Erythroblast (primary cell): Measurements from ENCODE around the gene PDHB.
"Not testable (repeated sequence)": the region's sequence is repeated elsewhere in the genome, so short reads cannot be mapped to it uniquely, and the experiment has no call there.

Experiments
- DNase-seq, 2 experiments: peaks; one replicate each; lab custom pipeline; 2025; lab: John Stamatoyannopoulos, UW
- GATA1 ChIP-seq: IDR thresholded peaks from 2 replicates; pipeline ENCODE4 v1.6.1; 2011; ENCODE audit warnings: low read depth, mild to moderate bottlenecking, control low read depth, low read length, moderate library complexity
- POLR2A ChIP-seq: IDR thresholded peaks from 2 replicates; pipeline ENCODE4 v1.6.1; 2011; ENCODE audit warnings: mild to moderate bottlenecking, low read length

PDHB gene

DNA sequence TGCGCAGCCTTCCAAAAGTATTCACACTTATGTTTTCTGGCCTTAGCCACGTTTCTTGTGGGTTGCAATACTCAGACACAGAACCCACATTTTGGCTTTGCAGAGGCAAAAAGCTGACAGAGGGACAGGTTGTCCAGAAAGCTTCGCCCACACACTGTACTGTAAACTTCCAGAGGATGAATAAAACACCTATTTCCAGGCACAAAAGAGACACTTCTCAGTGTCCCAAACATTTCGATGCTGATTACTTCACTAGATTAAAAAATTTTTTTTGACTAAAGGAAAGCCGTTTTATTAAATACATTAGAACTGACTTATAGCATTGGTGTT, 30.3 kb upstream of the PDHB start:
- TF ChIP-seq GATA1, result no peak
- TF ChIP-seq POLR2A, result no peak
- no peak for DNase-seq

GRCh38 chr3:58463181-58463941, 29.7 kb upstream of the PDHB start:
- no peak for TF ChIP-seq POLR2A
- no peak for TF ChIP-seq GATA1
- DNase-seq, result peak; percentile 61 to 77

DNA sequence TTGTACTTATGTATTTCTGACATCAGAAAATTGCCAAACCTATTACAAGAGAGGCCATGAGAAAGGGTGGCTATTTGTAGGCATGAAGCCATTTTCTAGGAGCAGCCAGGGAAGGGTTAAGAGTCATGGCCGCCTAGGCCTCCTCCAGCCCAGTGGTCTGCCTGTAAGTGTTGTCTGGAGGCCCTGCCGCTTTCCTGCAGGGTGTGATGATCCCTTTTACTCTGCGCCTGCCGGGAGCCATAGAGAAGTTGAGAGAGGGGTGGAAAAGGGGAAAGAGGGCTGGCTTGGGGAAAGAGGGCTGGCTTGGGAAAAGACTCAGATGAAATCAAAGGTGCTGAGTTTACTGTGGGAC, 29.2 kb upstream of the PDHB start:
- DNase-seq, result no peak
- TF ChIP-seq GATA1 (no peak), POLR2A (no peak)

GRCh38 chr3:58459160-58459559, 25.5 kb upstream of the PDHB start:
- no peak for DNase-seq

GRCh38 chr3:58452176-58452575, 18.5 kb upstream of the PDHB start:
- TF ChIP-seq POLR2A (no peak), GATA1 (no peak)

More at GRCh38 chr3:58459160-58459559, 25.5 kb upstream of the PDHB start:
- TF ChIP-seq POLR2A (no peak), GATA1 (no peak)

GRCh38 chr3:58441514-58442450, 8.2 kb upstream of the PDHB start:
- no peak for TF ChIP-seq POLR2A
- TF ChIP-seq GATA1, result no peak

More at GRCh38 chr3:58452176-58452575, 18.5 kb upstream of the PDHB start:
- no peak for DNase-seq

GRCh38 chr3:58440996-58441355, 7.3 kb upstream of the PDHB start:
- DNase-seq, result not testable (repeated sequence)

More at GRCh38 chr3:58441514-58442450, 8.2 kb upstream of the PDHB start:
- no peak for DNase-seq

DNA sequence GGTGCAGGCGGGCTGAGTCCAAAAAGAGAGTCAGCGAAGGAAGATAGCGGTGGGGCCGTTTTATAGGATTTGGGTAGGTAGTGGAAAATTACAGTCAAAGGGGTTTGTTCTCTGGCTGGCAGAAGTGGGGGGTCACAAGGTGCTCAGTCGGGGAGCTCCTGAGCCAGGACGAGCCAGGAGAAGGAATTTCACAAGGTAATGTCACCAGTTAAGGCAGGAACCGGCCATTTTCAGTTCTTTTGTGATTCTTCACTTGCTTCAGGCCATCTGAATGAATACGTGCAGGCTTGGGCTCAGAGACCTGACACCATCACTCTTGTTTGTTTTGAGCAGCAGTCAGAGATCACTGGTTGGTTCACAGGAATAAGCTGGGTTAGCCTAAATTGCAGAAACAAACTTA, 3.6 kb upstream of the PDHB start:
- not testable (repeated sequence) for DNase-seq

DNA sequence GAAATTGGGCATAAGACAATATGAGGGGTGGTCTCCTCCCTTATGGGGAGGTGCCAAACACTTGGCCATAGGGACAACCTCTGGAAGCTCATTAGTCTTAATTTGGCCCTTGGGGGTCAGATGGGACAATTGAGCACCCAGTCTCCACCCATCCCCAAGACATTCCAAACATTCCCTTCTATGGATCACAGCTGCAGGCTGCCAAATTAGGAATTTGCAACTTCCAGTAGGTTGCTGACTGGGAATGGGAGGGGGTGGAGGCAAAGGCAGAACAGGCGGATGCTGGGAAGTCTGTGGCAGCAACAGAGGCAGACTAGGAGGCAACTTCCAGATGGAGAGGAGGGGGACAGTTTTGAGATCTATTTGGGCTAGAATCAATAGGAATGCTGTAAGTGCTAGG, 1.4 kb upstream of the PDHB start:
- DNase-seq, result no peak
- no peak for TF ChIP-seq POLR2A
- no peak for TF ChIP-seq GATA1

DNA sequence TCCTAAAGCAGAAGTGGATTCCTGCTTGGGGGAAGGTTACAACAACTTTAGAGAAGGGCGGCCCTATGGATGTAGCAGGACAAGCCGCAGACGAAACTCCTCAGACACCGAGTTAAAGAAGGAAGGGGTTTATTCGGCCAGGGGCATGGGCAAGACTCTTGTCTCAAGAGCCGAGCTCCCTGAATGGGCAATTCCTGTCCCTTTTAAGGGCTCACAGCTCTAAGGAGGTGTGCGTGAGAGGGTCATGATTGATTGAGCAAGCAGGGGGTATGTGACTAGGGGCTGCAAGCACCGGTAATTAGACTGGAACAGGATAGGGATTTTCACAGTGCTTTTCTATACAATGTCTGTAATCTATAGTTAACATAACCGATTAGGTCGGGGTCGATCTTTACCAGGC, 879 bp upstream of the PDHB start:
- DNase-seq, result peak in 1 of 2 experiments; percentile 25
- TF ChIP-seq POLR2A (no peak), GATA1 (no peak)

DNA sequence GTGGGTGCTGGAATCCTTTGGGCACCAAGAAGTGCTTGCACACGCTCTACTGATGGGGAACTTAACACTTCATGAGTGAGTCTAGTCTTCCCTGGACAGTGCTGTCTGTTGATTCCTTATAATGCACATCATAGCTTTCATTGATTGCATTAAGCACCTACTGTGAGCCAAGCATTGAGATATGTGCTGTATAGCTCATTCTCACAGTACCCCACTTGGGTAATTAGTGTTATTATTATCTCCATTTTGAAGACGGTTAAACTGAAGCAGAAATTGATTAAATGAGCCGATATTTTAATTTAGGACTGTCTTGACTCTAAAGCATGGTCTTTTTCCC, 504 bp upstream of the PDHB start:
- TF ChIP-seq GATA1, result no peak
- no peak for TF ChIP-seq POLR2A
- DNase-seq, result no peak

DNA sequence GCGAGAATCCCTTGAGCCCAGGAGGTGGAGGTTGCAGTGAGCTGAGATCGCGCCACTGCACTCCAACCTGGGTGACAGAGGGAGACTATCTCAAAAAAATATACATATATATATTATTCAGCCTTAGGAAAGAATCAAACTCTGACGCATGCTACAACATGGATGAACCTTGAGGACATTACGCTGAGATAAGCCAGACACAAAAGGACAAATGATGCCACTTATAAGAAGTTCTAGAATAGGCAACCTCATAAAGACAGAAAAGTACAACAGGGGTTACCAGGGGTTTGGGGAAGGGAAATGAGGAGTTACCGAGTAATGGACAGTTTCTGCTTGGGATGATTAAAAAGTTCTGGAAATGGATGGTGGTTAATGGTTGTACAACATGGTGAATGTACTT, 727 bp downstream of the PDHB start:
- no peak for TF ChIP-seq POLR2A
- no peak for TF ChIP-seq GATA1
- no peak for DNase-seq

- TF ChIP-seq POLR2A, result no peak
- TF ChIP-seq GATA1, result no peak
- DNase-seq, result no peak
These were observed 4.0 kb downstream of the PDHB start for GRCh38 chr3:58429657-58430056.

DNA sequence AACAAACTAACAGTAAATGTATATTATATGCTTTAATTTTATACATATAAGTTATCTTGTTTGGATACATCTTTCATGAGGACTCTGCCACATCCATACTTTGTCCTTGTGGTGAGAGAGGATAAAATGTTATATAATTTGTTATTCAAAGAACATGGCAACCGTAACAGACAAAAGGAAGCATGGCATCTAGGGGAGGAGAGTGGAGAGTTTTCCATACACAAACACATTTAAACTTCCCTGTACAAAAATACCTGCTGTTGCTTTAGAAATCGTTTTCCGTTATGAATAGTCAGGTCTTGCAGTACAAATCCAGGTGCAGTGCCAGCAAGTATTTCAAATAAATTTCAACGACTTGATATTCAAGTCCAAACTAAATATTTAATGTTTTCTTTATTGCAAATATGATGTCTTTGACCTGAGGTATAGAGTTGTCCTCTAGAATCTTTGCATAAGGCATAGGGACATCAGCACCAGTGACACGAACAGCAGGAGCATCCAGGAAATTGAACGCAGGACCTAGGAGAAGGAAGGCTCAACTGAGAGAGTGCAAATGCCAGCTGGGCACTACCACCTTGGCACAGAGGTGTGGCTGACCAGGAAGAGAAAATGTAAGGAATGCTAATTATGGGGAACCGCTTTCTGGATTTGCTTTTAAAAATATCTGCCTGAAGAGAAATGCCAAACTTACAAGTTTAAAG, 5.8 kb downstream of the PDHB start:
- no peak for DNase-seq
- TF ChIP-seq GATA1 (no peak), POLR2A (no peak)
